ENCODE measurements around the gene ALG5.

The ALG5 gene, protein sequence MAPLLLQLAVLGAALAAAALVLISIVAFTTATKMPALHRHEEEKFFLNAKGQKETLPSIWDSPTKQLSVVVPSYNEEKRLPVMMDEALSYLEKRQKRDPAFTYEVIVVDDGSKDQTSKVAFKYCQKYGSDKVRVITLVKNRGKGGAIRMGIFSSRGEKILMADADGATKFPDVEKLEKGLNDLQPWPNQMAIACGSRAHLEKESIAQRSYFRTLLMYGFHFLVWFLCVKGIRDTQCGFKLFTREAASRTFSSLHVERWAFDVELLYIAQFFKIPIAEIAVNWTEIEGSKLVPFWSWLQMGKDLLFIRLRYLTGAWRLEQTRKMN

DNA sequence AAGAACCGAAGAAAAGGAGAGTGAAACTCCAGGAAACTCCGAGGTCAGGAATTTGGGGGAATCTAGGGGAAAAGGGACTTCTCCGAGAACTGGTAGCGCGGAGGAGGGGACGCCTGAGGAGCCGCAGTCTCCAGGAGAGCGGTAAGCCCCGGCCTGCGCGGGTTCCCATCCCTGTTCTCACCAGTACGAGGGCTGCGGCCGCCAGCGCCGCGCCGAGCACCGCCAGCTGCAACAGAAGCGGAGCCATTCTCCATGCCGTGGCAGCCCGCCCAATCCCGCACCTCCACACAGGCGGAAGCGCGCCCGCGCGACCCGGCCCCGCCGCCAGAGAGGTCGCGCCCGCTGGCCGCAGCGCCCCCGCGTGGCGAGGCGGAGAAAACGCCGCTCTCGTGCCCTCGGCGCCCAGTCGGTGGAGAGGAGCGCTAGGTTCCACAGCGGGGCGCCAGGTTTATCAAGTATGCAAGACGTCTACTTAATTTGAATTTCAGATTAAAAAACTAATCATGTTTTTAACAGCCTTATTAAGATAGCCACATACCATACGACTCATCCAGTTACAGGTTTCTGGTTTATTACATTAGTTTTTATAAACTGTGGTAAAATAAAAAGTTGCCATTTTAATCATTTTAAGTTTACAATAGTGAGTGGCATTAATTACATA is at the start of gene ALG5:
ALG5 (minus strand) TSS at position 287 of the 661 bp plus-strand sequence; CDS start at position 247, 40 bp downstream.
- TF ChIP-seq, protein P1, sequence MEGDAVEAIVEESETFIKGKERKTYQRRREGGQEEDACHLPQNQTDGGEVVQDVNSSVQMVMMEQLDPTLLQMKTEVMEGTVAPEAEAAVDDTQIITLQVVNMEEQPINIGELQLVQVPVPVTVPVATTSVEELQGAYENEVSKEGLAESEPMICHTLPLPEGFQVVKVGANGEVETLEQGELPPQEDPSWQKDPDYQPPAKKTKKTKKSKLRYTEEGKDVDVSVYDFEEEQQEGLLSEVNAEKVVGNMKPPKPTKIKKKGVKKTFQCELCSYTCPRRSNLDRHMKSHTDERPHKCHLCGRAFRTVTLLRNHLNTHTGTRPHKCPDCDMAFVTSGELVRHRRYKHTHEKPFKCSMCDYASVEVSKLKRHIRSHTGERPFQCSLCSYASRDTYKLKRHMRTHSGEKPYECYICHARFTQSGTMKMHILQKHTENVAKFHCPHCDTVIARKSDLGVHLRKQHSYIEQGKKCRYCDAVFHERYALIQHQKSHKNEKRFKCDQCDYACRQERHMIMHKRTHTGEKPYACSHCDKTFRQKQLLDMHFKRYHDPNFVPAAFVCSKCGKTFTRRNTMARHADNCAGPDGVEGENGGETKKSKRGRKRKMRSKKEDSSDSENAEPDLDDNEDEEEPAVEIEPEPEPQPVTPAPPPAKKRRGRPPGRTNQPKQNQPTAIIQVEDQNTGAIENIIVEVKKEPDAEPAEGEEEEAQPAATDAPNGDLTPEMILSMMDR (IDR thresholded peaks at IDR 0.05; ENCODE audit: control insufficient read depth, extremely low read depth, insufficient read depth): peak; percentile 98
- H3K4me3 ChIP-seq (ENCODE audit: low read depth, low read length): peak within 1 kb of the TSS; percentile 96
- peak; percentile 47 for DNase-seq (ENCODE audit: low read depth)

DNA sequence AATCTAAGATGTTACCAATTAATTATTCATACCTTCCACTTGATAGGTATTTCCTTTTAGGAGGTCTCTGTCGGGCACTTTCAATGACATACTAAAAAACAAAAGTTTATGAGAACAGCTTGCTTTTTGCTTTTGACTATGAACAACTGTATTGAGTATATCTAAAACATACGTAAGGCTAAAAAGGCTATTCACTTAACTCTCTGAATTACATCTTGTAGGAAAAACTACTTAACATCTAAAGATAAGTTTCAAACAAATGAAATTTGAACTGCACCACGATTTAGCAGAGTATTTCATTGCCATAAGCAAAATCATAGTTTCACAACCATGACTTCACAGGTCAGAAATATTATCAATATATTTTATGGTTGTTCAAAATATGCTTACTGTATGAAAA is 48.7 kb upstream of the ALG5 start:
- no peak for DNase-seq (ENCODE audit: low read depth)
- TF ChIP-seq, protein P1 (IDR thresholded peaks at IDR 0.05; ENCODE audit: control insufficient read depth, extremely low read depth, insufficient read depth): no peak
- H3K4me3 ChIP-seq (ENCODE audit: low read depth, low read length): no peak overlapping the region

DNA sequence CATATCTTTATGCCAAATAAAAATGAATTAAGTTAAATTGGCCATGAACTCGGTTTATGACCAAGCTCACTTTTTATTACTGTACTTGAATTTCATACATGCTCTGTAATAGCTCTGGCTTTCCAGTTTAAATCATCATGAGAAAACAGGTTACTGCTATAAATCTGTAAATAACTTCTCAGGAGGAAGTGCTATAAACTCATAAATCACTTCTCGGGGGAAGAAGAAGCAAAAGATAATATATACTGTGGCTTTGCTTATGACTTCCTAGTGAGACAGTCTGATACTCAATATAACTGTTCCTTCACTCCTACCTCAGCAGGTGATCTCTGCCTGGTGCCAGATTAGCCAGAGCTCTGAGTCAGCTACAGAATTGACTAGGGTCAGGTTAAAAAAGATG is 47.9 kb upstream of the ALG5 start:
- no peak overlapping the region for H3K4me3 ChIP-seq (ENCODE audit: low read depth, low read length)
- DNase-seq (ENCODE audit: low read depth): no peak
- TF ChIP-seq, protein P1 (IDR thresholded peaks at IDR 0.05; ENCODE audit: control insufficient read depth, extremely low read depth, insufficient read depth): no peak

DNA sequence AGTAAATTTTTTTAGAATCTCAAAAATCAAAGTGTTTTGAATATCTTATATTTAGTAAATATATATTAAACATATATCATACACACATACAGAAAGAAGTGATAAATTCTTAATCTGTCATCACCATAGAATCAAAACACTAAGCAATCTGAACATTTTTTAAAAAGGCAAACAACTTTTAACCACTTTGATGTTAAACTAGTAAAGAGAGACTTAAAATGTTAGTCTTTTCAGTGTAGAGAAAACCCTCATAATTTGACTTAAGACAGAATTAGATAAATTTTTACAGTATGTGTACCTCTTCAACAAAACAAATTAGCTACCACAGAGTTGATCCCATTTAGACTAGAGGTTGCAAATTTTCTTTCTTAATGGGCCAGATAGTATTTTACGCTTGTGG is 46.9 kb upstream of the ALG5 start:
- DNase-seq (ENCODE audit: low read depth): no peak
- no peak overlapping the region for H3K4me3 ChIP-seq (ENCODE audit: low read depth, low read length)
- TF ChIP-seq, protein P1 (IDR thresholded peaks at IDR 0.05; ENCODE audit: control insufficient read depth, extremely low read depth, insufficient read depth): no peak

DNA sequence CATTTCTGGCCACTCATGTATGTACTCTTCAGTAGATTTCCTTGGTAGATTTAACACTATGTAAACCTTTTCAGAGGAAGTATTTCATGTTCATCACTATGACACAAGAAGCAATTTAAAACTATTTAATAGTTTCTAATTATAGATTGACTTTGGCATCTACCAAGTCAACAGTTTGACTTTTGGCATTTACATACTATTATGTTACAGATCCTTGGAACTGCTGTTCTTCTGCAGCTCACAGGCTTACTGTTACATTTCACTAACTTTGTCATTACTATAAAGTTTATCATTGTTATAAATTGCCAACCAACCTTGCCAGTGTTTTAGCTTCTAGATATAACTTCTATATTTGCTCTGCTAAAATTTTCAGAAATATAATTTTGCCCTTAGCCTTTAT is 41.6 kb upstream of the ALG5 start:
- no peak for DNase-seq (ENCODE audit: low read depth)
- no peak overlapping the region for H3K4me3 ChIP-seq (ENCODE audit: low read depth, low read length)
- TF ChIP-seq, protein P1 (IDR thresholded peaks at IDR 0.05; ENCODE audit: control insufficient read depth, extremely low read depth, insufficient read depth): no peak

DNA sequence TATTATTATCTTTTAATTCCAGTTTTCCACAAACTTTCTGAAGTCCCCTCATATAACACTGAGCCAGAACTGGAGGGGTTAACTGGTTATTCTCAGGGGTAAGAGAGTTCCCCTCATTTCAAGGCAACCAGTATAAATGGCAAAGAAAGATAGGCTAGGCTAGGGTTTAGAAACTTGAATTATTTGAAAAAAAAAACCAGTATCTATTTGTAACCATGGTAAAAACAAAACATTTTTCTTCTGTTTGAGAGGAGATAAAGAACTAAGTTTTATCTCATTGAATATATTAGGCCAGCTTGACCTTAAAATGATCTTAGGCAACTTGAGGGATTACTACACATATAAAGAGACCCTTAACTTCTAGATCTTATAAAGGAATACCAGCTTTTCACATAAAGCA is 40.8 kb upstream of the ALG5 start:
- no peak overlapping the region for H3K4me3 ChIP-seq (ENCODE audit: low read depth, low read length)
- TF ChIP-seq, protein P1 (IDR thresholded peaks at IDR 0.05; ENCODE audit: control insufficient read depth, extremely low read depth, insufficient read depth): no peak
- no peak for DNase-seq (ENCODE audit: low read depth)

Measured in LNCaP clone FGC (cell line).